Activated effector memory CD4-positive, alpha-beta T cell treated with Interleukin-2 at 50 U/mL for 16 hours (primary cell): Measurements from ENCODE around the gene TMEM174.

ENCODE experiments used
- DNase-seq: peaks from one replicate; pipeline ENCODE4 v3.0.0-alpha.2; 2020

The TMEM174 gene

GRCh38 chr5:73154208-73155006, 18.6 kb upstream of the TMEM174 start:
- DNase-seq, result no peak

GRCh38 chr5:73155271-73156222, 17.4 kb upstream of the TMEM174 start:
- no peak for DNase-seq

- no peak for DNase-seq
Observed at GRCh38 chr5:73157414-73158303, 15.3 kb upstream of the TMEM174 start.

GRCh38 chr5:73158313-73158712, 14.7 kb upstream of the TMEM174 start:
- DNase-seq, result no peak

GRCh38 chr5:73160239-73160671, 12.7 kb upstream of the TMEM174 start:
- DNase-seq, result no peak

- DNase-seq, result no peak
Observed at GRCh38 chr5:73170522-73170921, 2.5 kb upstream of the TMEM174 start.

GRCh38 chr5:73171495-73171894, 1.5 kb upstream of the TMEM174 start:
- DNase-seq, result no peak

GRCh38 chr5:73174100-73174815, 1.3 kb downstream of the TMEM174 start:
- no peak for DNase-seq

- no peak for DNase-seq
Observed at GRCh38 chr5:73176250-73176649, 3.3 kb downstream of the TMEM174 start.

GRCh38 chr5:73178265-73178664, 5.3 kb downstream of the TMEM174 start:
- no peak for DNase-seq

- DNase-seq, result no peak
Observed at GRCh38 chr5:73179730-73180129, 6.7 kb downstream of the TMEM174 start.

- no peak for DNase-seq
Observed at GRCh38 chr5:73180566-73180965, 7.6 kb downstream of the TMEM174 start.

GRCh38 chr5:73182307-73182706, 9.3 kb downstream of the TMEM174 start:
- no peak for DNase-seq

GRCh38 chr5:73183000-73183399, 10.0 kb downstream of the TMEM174 start:
- DNase-seq, result no peak

- no peak for DNase-seq
Observed at GRCh38 chr5:73183481-73183891, 10.5 kb downstream of the TMEM174 start.

GRCh38 chr5:73186976-73187375, 14.0 kb downstream of the TMEM174 start:
- DNase-seq, result no peak

GRCh38 chr5:73188764-73189531, 16.0 kb downstream of the TMEM174 start:
- DNase-seq, result no peak

- no peak for DNase-seq
Observed at GRCh38 chr5:73189871-73190376, 16.9 kb downstream of the TMEM174 start.

- no peak for DNase-seq
Observed at GRCh38 chr5:73192370-73192769, 19.4 kb downstream of the TMEM174 start.

GRCh38 chr5:73193592-73193991, 20.6 kb downstream of the TMEM174 start:
- DNase-seq, result no peak

- DNase-seq, result no peak
Observed at GRCh38 chr5:73196201-73196600, 23.2 kb downstream of the TMEM174 start.
